ENCODE results near the gene B3GAT2. TPM values are rescaled to one million over a fixed set of nuclear protein-coding genes. Genes with fewer than 3 reads are reported as not detected.

The B3GAT2 gene
- total and polyA plus RNA-seq, 2 of the 13 experiments (the other 11 are each of a cell fraction or from before 2014, with no cell fraction given), result 0.01 to 0.02 TPM

DNA sequence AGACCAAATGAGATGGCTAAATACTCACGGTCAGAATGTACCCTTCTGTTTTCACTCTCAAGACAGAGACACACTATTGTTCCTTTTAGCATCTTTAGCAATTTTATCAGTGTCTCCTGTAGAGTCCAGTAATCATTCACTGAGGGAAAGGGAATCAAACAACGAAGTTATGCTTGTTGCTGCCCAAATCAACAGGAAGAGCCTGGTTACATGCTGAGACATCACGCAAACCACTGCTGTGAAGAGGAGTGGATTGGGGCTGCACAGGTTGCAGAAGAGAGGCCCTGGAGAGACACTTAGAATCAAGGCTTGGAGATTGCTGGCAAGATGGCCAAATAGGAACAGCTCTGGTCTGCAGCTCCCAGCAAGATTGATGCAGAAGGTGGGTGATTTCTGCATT is 40.5 kb upstream of the B3GAT2 start:
- 20% methylated on average over 3 of the region's 3 CpGs for WGBS (ENCODE audit: low lambda C conversion rate)
- Histone ChIP-seq H3K27ac (ENCODE audit: extremely low read length, insufficient read depth, low read length) (no peak overlapping the region), H3K9me3 (ENCODE audit: low read length) (no peaks in the 10 kb centered on the region), H2AFZ (ENCODE audit: low read length) (no peak overlapping the region), H3K79me2 (ENCODE audit: insufficient read depth, low read length) (no peaks in the 10 kb centered on the region), H3K4me3 (replicated peaks in 1 of 3; ENCODE audit: insufficient read depth in 1 of 3, low read depth in 2 of 3, low read length in 3 of 3) (no peak overlapping the region), H3K9ac (ENCODE audit: insufficient read depth, low read depth, low read length) (no peak overlapping the region), H4K20me1 (ENCODE audit: insufficient read depth, low read length) (no peaks in the 10 kb centered on the region), H3K27me3 (ENCODE audit: control insufficient read depth in 1 of 2, insufficient read depth in 2 of 2, low read length in 2 of 2) (no peaks in the 10 kb centered on the region), H3K4me2 (ENCODE audit: low read depth, low read length) (no peak overlapping the region), H3K36me3 (replicated peaks in 1 of 2; ENCODE audit: control insufficient read depth in 1 of 2, insufficient read depth in 2 of 2, low read length in 2 of 2) (no peaks in the 10 kb centered on the region), H3K4me1 (ENCODE audit: insufficient read depth, low read length) (no peaks in the 10 kb centered on the region)
- no TSS peak for BruUV-seq (replicated peaks)
- in situ Hi-C loops (cut with HindIII; ENCODE audit: extremely low pct_ligation_motif_present, low pct_unique_long_range_greater_than_20kb), result no loop called here
- ATAC-seq, result no peak
- ChIA-PET CTCF (ENCODE audit: low intra/inter-chr PET ratio, low total read pairs) (no interaction called here), POLR2A (no interaction called here)
- intact Hi-C loops (cut with micrococcal nuclease; ENCODE audit: unreplicated experiment), result no loop called here
- DNase-seq (ENCODE audit: low spot score), result no peak
- FAIRE-seq, result no peak
- TF ChIP-seq ZNF484 (CRISPR knock-in tag; IDR thresholded peaks at IDR 0.05; ENCODE audit: borderline replicate concordance, low read depth) (no peak), ETS1 (CRISPR knock-in tag; IDR thresholded peaks at IDR 0.05) (no peak), ZNF550 (CRISPR knock-in tag; IDR thresholded peaks at IDR 0.05; ENCODE audit: borderline replicate concordance) (no peak), PHF20 (CRISPR knock-in tag; IDR thresholded peaks at IDR 0.05) (no peak), FOXK2 (IDR thresholded peaks at IDR 0.05) (no peak), ZNF709 (CRISPR knock-in tag; IDR thresholded peaks at IDR 0.05) (no peak), RELA (CRISPR knock-in tag; IDR thresholded peaks at IDR 0.05) (no peak), GATAD1 (CRISPR knock-in tag; IDR thresholded peaks at IDR 0.05) (no peak), ZNF20 (CRISPR knock-in tag; IDR thresholded peaks at IDR 0.05) (no peak), ZNF142 (CRISPR knock-in tag; IDR thresholded peaks at IDR 0.05) (no peak), ETV5 (CRISPR knock-in tag; IDR thresholded peaks at IDR 0.05; ENCODE audit: borderline replicate concordance) (no peak), POLR2AphosphoS2 (IDR thresholded peaks at IDR 0.05; ENCODE audit: low read depth, low read length) (no peak), SMARCE1 (IDR thresholded peaks at IDR 0.05; ENCODE audit: borderline replicate concordance) (no peak), STAT5B (CRISPR knock-in tag; IDR thresholded peaks at IDR 0.05) (no peak), EED (CRISPR knock-in tag; IDR thresholded peaks at IDR 0.05) (no peak)
- TF ChIP-seq, protein P1, sequence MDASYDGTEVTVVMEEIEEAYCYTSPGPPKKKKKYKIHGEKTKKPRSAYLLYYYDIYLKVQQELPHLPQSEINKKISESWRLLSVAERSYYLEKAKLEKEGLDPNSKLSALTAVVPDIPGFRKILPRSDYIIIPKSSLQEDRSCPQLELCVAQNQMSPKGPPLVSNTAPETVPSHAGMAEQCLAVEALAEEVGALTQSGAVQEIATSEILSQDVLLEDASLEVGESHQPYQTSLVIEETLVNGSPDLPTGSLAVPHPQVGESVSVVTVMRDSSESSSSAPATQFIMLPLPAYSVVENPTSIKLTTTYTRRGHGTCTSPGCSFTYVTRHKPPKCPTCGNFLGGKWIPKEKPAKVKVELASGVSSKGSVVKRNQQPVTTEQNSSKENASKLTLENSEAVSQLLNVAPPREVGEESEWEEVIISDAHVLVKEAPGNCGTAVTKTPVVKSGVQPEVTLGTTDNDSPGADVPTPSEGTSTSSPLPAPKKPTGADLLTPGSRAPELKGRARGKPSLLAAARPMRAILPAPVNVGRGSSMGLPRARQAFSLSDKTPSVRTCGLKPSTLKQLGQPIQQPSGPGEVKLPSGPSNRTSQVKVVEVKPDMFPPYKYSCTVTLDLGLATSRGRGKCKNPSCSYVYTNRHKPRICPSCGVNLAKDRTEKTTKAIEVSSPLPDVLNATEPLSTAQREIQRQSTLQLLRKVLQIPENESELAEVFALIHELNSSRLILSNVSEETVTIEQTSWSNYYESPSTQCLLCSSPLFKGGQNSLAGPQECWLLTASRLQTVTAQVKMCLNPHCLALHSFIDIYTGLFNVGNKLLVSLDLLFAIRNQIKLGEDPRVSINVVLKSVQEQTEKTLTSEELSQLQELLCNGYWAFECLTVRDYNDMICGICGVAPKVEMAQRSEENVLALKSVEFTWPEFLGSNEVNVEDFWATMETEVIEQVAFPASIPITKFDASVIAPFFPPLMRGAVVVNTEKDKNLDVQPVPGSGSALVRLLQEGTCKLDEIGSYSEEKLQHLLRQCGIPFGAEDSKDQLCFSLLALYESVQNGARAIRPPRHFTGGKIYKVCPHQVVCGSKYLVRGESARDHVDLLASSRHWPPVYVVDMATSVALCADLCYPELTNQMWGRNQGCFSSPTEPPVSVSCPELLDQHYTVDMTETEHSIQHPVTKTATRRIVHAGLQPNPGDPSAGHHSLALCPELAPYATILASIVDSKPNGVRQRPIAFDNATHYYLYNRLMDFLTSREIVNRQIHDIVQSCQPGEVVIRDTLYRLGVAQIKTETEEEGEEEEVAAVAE (CRISPR knock-in tag; IDR thresholded peaks at IDR 0.05; ENCODE audit: borderline replicate concordance), result no peak

Data from HepG2 (cell line).